ENCODE results near the gene COBLL1.

COBLL1 gene

GRCh38 chr2:164667566-164667965 is 174.1 kb downstream of the COBLL1 start:
- DNase-seq = no peak

- DNase-seq = no peak
Observed at GRCh38 chr2:164664070-164664469, 177.6 kb downstream of the COBLL1 start.

GRCh38 chr2:164662868-164663631 is 178.6 kb downstream of the COBLL1 start:
- DNase-seq = no peak

- DNase-seq = no peak
Observed at GRCh38 chr2:164662066-164662465, 179.6 kb downstream of the COBLL1 start.

- DNase-seq = no peak
Observed at GRCh38 chr2:164661349-164661748, 180.3 kb downstream of the COBLL1 start.

GRCh38 chr2:164657129-164657528 is 184.5 kb downstream of the COBLL1 start:
- no peak for DNase-seq

GRCh38 chr2:164655750-164656149 is 185.9 kb downstream of the COBLL1 start:
- DNase-seq = no peak

GRCh38 chr2:164655336-164655735 is 186.3 kb downstream of the COBLL1 start:
- DNase-seq = no peak

GRCh38 chr2:164651361-164651760 is 190.3 kb downstream of the COBLL1 start:
- DNase-seq = no peak

- DNase-seq = no peak
Observed at GRCh38 chr2:164644036-164644700, 197.5 kb downstream of the COBLL1 start.

GRCh38 chr2:164642946-164643555 is 198.6 kb downstream of the COBLL1 start:
- no peak for DNase-seq

- no peak for DNase-seq
Observed at GRCh38 chr2:164642268-164642667, 199.4 kb downstream of the COBLL1 start.

Measured in right forelimb (tissue), 1 donor.